Measurements from ENCODE around the gene STRIP2.
"Not testable (repeated sequence)": the region's sequence is repeated elsewhere in the genome, so short reads cannot be mapped to it uniquely, and the experiment has no call there.

The STRIP2 gene

GRCh38 chr7:129422727-129423126 lies 11.5 kb upstream of the STRIP2 start:
- no peak for DNase-seq

GRCh38 chr7:129423700-129424410 lies 10.4 kb upstream of the STRIP2 start:
- no peak for DNase-seq

DNA sequence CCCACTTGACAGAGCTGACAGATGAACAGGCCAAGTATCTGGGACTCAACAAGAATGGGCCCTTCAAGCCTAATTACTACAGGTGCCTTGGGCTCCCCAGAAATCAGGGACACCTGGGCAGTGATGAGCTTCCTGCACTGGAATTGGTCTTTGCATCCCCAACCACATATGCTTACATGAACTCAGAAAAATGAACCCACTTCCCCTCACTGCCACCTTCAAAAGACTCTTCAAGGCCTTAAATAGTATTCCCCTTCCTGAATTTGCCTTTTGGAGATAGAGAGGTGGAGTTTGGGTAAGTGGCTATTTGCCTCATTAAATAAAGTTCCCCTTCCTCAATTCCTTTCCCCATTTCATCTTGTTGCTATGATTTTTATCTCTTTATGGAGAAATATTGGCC lies 7.8 kb upstream of the STRIP2 start:
- DNase-seq: no peak

GRCh38 chr7:129427526-129428045 lies 6.6 kb upstream of the STRIP2 start:
- no peak for DNase-seq

GRCh38 chr7:129431911-129432643 lies 2.2 kb upstream of the STRIP2 start:
- no peak for DNase-seq

DNA sequence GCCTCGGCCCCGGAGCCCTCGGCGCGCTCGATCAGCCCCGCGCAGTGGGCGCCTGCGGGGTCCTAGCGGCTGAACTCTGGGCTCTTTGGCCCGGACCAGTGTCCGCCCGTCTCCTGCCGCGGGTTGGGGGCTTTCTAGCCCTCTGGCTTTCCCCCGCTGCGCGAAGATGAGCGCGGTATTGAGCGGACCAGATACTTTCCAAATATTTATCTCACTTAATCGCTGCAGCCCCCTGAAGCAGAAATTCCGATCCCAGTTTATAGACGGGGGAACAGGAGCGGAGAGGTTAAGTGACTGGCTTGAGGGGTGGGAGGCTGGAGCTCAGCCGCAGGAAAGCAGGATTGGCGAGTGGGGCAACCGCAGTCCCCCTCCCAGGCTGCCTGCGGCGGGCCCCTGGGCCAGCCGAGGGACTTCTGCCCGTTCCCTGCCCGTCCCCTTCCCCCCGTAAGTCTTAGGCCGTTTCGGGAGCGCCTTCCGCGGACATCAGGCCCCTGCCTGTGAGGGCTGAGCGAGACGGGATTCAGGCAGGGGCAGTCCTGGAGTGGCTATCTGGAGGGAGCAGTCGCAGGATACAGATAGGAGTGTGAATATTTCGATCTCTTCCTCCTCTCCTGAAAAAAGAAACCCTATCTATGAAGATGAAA lies 565 bp downstream of the STRIP2 start:
- DNase-seq: no peak

DNA sequence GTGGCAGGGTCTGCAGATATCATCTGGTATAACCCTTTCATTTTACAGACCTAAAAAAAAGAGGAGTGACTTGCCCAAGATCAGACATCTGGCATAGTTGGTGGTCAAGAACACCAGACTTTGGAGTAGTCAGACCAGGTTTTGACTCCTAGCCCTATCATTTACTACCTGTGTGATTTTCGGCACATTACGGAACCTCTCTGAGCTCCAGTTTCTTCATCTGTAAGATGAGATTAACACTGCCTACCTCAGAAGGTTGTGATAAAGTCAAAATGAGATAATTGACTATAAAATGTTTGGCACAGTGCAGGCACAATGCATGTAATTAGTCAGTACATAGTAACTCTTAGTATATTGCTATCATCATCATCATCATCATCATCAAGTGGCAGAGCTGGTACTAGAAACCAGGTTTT lies 1.2 kb downstream of the STRIP2 start:
- no peak for DNase-seq

- DNase-seq: no peak
Observed at GRCh38 chr7:129436335-129436923, 2.2 kb downstream of the STRIP2 start.

GRCh38 chr7:129437190-129437589 lies 3.0 kb downstream of the STRIP2 start:
- no peak for DNase-seq

DNA sequence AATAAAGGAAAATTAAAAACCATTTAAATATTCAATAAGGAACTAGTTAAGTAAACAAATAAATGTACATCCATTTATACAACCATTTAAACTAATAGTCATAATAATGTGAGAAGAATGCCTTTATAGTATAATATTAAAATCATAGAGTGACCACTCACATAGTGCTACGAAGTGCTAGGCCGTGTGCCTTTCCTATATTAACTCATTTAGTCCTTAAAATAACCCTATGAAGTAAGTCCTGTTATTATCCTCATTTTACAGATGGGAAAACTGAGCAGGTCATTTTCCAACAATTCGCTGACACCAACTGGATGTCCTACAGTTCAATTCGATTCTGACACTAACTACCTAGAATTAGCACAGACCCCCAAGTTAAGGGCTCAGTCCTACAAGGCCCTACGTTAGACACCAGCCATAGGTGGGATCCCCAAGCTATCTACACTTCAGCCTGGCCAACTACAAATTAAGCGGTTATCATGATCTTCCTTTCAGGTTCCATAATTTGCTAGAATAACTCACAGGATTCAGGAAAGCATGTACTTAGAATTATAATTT lies 4.1 kb downstream of the STRIP2 start:
- no peak for DNase-seq

DNA sequence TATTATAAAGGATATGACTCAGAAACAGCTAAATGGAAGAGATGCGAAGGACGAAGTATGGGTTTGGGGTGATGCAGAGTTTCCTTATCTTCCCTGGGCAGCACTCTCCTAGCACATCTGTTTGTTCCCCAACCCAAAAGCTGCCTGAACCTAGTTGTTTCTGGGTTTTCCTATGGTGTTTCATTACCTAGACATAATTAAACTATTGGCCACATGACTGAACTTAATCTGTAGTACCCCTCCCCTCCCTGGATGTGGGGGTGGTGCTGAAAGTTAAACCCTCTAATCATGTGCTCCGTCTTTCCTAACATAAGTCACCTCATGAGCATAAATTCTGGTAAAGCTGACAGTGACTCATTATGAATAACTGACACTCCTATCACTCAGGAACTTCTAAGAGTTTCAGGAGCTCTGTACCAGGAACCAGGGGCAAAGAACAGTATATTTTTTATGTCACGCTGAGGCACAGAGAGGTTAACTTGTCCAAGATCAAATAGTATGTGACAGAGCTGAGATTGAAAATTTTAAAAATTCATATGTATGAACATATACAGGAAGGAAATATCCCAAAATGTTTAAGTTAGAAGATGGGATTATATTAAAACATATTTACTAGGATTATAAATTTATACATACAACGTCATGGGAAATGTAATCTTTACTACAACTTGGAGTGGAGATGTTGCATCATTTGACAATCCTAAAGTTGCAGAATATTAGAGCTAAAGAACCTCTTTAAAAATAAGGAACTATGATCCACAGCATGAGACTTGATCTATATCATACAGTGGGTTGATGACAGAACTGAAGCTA lies 4.8 kb downstream of the STRIP2 start:
- peak; percentile 10 to 71 for DNase-seq

DNA sequence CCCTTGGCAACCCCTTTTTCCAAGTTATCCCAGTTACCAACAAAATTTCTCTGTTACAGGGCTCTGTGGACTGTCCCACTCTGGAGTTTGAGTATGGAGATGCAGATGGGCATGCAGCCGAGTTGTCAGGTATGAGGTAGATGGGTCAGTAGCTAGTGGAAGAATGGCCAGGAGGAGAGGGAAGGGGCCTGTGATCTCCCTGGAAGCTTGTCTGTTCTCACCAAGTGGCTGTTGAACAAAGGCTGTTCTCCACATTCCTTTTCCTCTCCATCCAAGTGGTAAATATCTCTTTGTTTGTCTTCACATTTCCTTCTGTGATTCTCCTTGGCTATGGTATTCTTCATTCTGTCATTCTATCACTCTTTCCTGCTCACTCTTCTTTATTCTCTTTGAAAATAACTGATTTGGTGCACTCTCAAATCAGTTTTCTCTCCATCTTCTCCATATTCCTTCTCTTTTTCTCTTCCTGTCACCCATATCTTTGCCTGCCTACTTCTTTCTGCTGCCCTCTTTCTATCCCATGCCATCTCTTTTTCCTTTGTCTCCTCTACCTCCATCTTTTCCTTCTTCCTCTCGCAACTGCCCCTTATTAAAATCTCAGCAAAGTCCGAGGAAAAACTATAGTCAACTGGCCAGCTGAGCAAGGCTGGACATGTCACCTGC lies 5.9 kb downstream of the STRIP2 start:
- no peak for DNase-seq

GRCh38 chr7:129443612-129444011 lies 9.4 kb downstream of the STRIP2 start:
- DNase-seq: no peak

- DNase-seq: not testable (repeated sequence)
Observed at GRCh38 chr7:129444776-129445175, 10.5 kb downstream of the STRIP2 start.

DNA sequence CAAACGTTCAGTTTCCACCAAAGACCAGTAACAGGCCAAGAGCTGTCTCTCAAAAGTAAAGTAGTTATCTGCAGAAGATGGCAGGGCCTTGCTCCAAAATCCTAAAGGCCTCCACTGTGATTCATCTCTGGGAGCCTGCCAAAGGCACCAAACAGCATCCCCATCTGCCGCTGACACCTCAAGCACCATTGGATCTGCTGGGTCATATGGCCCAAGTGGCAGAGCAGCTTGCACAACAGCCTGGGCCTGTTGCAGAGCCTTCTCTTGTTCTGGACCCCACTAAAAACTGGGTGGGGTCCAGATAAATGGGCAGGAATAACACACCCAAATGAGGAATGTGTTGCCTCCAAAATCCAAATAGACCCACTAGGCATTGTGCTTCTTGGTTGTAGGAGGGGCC lies 12.7 kb downstream of the STRIP2 start:
- not testable (repeated sequence) for DNase-seq

- not testable (repeated sequence) for DNase-seq
Observed at GRCh38 chr7:129447445-129447844, 13.2 kb downstream of the STRIP2 start.

DNA sequence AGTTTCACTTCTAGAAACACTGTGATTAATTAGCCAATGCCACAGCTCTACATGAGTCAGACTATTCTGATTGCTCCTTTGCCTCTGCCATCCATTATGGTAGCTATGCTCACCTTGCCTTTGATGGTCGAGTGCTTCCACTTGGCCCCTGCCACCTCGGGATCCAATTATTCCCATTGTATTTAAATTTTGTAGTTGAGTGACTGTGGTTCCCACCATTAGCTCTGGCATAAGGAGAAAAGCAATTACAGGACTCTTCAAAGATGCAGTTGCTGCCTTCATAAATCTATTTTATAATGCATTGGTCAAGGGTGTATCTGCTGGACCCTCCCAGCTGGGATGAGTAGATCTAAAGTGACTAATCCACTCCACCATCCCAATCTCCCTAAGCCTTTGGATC lies 14.4 kb downstream of the STRIP2 start:
- not testable (repeated sequence) for DNase-seq

- no peak for DNase-seq
Observed at GRCh38 chr7:129450295-129450694, 16.1 kb downstream of the STRIP2 start.

DNA sequence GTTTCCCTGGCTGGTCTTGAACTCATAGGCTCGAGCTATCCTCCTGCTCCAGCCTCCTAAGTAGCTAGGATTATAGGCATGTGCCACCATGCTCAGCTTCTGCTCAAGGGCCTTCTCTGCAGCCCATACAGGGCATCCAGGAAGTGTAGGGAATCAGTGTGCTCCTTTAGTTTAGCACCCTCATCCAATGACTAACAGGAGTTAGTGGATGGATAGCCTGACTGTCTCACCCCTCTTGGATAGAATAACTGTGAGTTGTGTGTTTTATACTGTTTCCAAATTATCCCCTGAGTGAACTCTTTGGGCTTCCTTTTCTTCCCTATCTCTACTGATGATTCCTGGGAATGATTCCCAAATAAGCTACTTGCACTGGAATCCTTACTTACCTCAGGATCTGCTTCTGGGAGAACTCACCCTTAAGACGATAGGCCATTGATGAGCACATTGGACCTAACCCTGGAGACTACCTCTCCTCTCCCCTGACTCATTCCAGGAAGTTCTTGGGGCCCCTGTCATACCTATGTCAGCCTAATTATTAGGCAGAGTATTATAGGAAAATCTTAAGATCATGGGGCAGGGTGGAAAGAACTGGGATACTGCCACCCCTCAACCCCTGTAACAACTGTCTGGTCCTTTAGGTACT lies 18.5 kb downstream of the STRIP2 start:
- DNase-seq: no peak

DNA sequence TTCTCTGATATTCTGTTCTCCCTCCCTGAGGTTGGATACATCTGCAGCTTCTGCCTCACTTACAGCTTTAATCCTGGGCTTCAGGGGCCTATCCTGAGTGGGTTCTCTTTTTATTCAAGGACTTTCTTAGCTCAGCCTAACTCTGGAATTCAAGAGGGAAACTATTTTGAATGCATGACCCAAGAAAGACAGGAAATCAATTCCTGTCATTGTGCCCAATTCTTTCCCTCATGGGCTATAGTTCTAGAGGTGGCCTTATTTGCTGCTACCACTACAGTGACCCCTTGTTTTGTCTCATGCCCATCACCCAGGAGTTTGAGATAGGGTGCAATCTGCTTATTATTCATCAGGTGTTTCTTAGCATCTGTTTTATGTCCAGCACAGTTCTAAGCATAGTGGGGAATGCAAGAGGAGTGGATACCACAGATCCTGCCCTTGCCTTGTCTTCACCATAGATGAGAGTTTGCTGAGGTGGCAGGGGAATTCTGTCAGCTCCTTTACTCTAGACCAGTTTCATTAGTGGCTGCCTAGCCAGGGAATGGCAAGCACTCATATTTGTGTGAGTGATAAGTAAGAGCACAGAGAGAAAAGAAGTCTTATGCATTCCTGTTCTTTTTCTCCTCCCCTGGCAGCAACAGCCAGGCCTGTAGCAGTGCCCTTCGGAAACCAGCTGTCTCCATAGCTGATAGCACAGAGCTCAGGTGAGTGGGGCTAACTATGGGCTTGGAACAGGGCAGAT lies 19.4 kb downstream of the STRIP2 start:
- no peak for DNase-seq

- no peak for DNase-seq
Observed at GRCh38 chr7:129454249-129454551, 20.0 kb downstream of the STRIP2 start.
